ENCODE data around the gene DBR1. TPM values are rescaled to one million over a fixed set of nuclear protein-coding genes. Genes with fewer than 3 reads are reported as not detected.

DBR1 gene
- total and polyA plus RNA-seq, 2 experiments from 2014 or later = 9.7 to 17.2 TPM

DNA sequence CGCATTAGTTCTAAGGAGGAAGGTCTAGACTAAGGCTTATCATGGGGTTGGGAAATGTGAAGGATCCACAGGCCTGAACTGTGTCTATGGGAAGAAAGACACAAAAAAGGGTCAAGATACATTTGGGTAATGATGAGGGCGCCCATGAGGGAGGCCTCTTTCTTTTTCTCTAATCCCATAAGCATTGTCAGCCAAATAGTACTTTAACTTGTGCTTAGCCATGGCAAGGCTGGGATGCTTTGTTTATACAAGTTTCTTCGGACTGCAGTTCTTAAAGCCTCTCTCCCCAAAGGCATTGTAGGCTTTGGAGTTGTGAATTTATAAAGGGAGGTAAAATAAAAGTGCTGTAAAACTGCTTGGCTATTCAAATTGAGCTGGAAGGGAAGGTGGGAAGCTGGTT is 35.8 kb upstream of the DBR1 start:
- Mint-ChIP-seq H3K27ac (no peak overlapping the region), H3K27me3 (ENCODE audit: insufficient read depth, low read depth, poor library complexity) (peaks cover 1% of the 10 kb centered on the region), H3K9me3 (no peaks in the 10 kb centered on the region), H3K4me3 (no peak overlapping the region), H3K36me3 (ENCODE audit: low read depth) (peaks cover 12% of the 10 kb centered on the region), H3K4me1 (peaks cover 29% of the 10 kb centered on the region)
- DNase-seq (ENCODE audit: low spot score) (peak; percentile 30), ATAC-seq (peak; percentile 89)
- Histone ChIP-seq H3K27ac (ENCODE audit: low read depth) (peak overlapping the region; percentile 11), H3K27me3 (ENCODE audit: insufficient read depth) (no peaks in the 10 kb centered on the region), H4K20me1 (replicated peaks; ENCODE audit: insufficient read depth) (peaks cover 29% of the 10 kb centered on the region), H3F3A (replicated peaks; ENCODE audit: low read depth) (no peaks in the 10 kb centered on the region), H3K4me2 (peak overlapping the region; percentile 27; the same call in 1 of the 2 replicates), H3K4me3 (no peak overlapping the region), H3K4me1 (ENCODE audit: insufficient read depth) (peaks cover 22% of the 10 kb centered on the region), H3K36me3 (ENCODE audit: insufficient read depth) (no peaks in the 10 kb centered on the region), H3K9me2 (ENCODE audit: insufficient read depth) (no peaks in the 10 kb centered on the region), H2AFZ (no peak overlapping the region), H3K79me2 (replicated peaks; ENCODE audit: insufficient read depth) (peaks cover 96% of the 10 kb centered on the region)
- TF ChIP-seq POLR2AphosphoS5 (IDR thresholded peaks at IDR 0.05; ENCODE audit: low read depth) (no peak), JUNB (IDR thresholded peaks at IDR 0.05; ENCODE audit: unreplicated experiment) (no peak), ZNF114 (CRISPR knock-in tag; IDR thresholded peaks at IDR 0.05) (no peak), EZH2phosphoT487 (IDR thresholded peaks at IDR 0.05; ENCODE audit: unreplicated experiment) (no peak), CREB1 (CRISPR knock-in tag; IDR thresholded peaks at IDR 0.05; ENCODE audit: low read depth) (no peak), ETS1 (IDR thresholded peaks at IDR 0.05) (no peak), STAT1 (IDR thresholded peaks at IDR 0.05; ENCODE audit: unreplicated experiment) (no peak), ZNF331 (CRISPR knock-in tag; IDR thresholded peaks at IDR 0.05; ENCODE audit: low read depth) (no peak), NANOG (IDR thresholded peaks at IDR 0.05; ENCODE audit: borderline replicate concordance) (no peak), CTCF (conservative IDR thresholded peaks at IDR 0.05; ENCODE audit: low read depth in 2 of 2) (no peak), EZH2 (IDR thresholded peaks at IDR 0.05; ENCODE audit: low read depth, unreplicated experiment) (no peak), REST (IDR thresholded peaks at IDR 0.05; ENCODE audit: unreplicated experiment) (no peak)
- TF ChIP-seq, protein P1, sequence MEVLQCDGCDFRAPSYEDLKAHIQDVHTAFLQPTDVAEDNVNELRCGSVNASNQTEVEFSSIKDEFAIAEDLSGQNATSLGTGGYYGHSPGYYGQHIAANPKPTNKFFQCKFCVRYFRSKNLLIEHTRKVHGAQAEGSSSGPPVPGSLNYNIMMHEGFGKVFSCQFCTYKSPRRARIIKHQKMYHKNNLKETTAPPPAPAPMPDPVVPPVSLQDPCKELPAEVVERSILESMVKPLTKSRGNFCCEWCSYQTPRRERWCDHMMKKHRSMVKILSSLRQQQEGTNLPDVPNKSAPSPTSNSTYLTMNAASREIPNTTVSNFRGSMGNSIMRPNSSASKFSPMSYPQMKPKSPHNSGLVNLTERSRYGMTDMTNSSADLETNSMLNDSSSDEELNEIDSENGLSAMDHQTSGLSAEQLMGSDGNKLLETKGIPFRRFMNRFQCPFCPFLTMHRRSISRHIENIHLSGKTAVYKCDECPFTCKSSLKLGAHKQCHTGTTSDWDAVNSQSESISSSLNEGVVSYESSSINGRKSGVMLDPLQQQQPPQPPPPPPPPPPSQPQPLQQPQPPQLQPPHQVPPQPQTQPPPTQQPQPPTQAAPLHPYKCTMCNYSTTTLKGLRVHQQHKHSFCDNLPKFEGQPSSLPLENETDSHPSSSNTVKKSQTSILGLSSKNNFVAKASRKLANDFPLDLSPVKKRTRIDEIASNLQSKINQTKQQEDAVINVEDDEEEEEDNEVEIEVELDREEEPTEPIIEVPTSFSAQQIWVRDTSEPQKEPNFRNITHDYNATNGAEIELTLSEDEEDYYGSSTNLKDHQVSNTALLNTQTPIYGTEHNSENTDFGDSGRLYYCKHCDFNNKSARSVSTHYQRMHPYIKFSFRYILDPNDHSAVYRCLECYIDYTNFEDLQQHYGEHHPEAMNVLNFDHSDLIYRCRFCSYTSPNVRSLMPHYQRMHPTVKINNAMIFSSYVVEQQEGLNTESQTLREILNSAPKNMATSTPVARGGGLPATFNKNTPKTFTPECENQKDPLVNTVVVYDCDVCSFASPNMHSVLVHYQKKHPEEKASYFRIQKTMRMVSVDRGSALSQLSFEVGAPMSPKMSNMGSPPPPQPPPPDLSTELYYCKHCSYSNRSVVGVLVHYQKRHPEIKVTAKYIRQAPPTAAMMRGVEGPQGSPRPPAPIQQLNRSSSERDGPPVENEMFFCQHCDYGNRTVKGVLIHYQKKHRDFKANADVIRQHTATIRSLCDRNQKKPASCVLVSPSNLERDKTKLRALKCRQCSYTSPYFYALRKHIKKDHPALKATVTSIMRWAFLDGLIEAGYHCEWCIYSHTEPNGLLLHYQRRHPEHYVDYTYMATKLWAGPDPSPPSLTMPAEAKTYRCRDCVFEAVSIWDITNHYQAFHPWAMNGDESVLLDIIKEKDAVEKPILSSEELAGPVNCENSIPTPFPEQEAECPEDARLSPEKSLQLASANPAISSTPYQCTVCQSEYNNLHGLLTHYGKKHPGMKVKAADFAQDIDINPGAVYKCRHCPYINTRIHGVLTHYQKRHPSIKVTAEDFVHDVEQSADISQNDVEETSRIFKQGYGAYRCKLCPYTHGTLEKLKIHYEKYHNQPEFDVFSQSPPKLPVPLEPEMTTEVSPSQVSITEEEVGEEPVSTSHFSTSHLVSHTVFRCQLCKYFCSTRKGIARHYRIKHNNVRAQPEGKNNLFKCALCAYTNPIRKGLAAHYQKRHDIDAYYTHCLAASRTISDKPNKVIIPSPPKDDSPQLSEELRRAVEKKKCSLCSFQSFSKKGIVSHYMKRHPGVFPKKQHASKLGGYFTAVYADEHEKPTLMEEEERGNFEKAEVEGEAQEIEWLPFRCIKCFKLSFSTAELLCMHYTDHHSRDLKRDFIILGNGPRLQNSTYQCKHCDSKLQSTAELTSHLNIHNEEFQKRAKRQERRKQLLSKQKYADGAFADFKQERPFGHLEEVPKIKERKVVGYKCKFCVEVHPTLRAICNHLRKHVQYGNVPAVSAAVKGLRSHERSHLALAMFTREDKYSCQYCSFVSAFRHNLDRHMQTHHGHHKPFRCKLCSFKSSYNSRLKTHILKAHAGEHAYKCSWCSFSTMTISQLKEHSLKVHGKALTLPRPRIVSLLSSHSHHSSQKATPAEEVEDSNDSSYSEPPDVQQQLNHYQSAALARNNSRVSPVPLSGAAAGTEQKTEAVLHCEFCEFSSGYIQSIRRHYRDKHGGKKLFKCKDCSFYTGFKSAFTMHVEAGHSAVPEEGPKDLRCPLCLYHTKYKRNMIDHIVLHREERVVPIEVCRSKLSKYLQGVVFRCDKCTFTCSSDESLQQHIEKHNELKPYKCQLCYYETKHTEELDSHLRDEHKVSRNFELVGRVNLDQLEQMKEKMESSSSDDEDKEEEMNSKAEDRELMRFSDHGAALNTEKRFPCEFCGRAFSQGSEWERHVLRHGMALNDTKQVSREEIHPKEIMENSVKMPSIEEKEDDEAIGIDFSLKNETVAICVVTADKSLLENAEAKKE (CRISPR knock-in tag; IDR thresholded peaks at IDR 0.05) = no peak
